HEK293T (cell line): ENCODE results near the gene C22orf15.

Experiments used
- ELF4 ChIP-seq: fragments of 450-650 bp; IDR thresholded peaks from 2 replicates; pipeline ENCODE4 v1.6.1; 2017; ENCODE audit warnings: antibody characterized with exemption
- FOXK2 ChIP-seq: fragments of 450-650 bp; IDR thresholded peaks from 2 replicates; pipeline ENCODE4 v1.6.1; 2016; ENCODE audit warnings: mild to moderate bottlenecking
- FOXM1 ChIP-seq: fragments of 450-650 bp; IDR thresholded peaks from 2 replicates; pipeline ENCODE4 v1.6.1; 2017; ENCODE audit warnings: mild to moderate bottlenecking, borderline replicate concordance
- L3MBTL2 ChIP-seq: fragments of 450-650 bp; conservative IDR thresholded peaks from 2 replicates; pipeline ENCODE4 v1.6.1; 2016; ENCODE audit warnings: mild to moderate bottlenecking
- LEF1 ChIP-seq: fragments of 450-650 bp; IDR thresholded peaks from 2 replicates; pipeline ENCODE4 v1.6.1; 2017; ENCODE audit warnings: mild to moderate bottlenecking, borderline replicate concordance
- NFRKB ChIP-seq: fragments of 450-650 bp; IDR thresholded peaks from 2 replicates; pipeline ENCODE4 v1.6.1; 2016; ENCODE audit warnings: mild to moderate bottlenecking, moderate library complexity
- SP1 ChIP-seq: fragments of 450-650 bp; IDR thresholded peaks from 2 replicates; pipeline ENCODE4 v1.6.1; 2017
- SUZ12 ChIP-seq: fragments of 450-650 bp; IDR thresholded peaks from 2 replicates; pipeline ENCODE4 v1.6.1; 2016; ENCODE audit warnings: mild to moderate bottlenecking

- TF ChIP-seq ELF4, result no peak
- no peak for TF ChIP-seq SUZ12
- TF ChIP-seq FOXK2, result no peak
- no peak for TF ChIP-seq FOXM1
- TF ChIP-seq NFRKB, result no peak
- TF ChIP-seq LEF1, result no peak
- no peak for TF ChIP-seq SP1
- no peak for TF ChIP-seq L3MBTL2
Measured at GRCh38 chr22:23767303-23767672, 4.5 kb downstream of the C22orf15 start.
